Fibroblast of the aortic adventitia (primary cell): ENCODE results near the gene CD38. TPM values are rescaled to one million over a fixed set of nuclear protein-coding genes. Genes with fewer than 3 reads are reported as not detected.

ENCODE experiments used
- DNase-seq: peaks from one replicate; pipeline ENCODE4 v3.0.0-alpha.2; 2010; ENCODE audit warnings: low read depth
- H3K4me3 ChIP-seq: 2 replicates; pipeline ENCODE4 v1.5.1; 2011; ENCODE audit warnings: low read depth, mild to moderate bottlenecking, control low read depth, low read length, moderate library complexity
- CTCF ChIP-seq: IDR thresholded peaks from 2 replicates; pipeline ENCODE4 v1.5.1; 2011; ENCODE audit warnings: mild to moderate bottlenecking, low read length, control low read depth, inconsistent platforms; ENCODE audit not compliant: insufficient read depth
- total RNA-seq: library from RNA; depleted of rRNA; stranded (reverse); fragments of >200 nt; gene quantifications from 2 replicates; pipeline ENCODE4 v1.2.3, GENCODE V29; 2012; ENCODE audit warnings: low replicate concordance

Gene CD38
- total RNA-seq, 1 donor = not detected

- TF ChIP-seq CTCF = no peak
- no peak overlapping the region for H3K4me3 ChIP-seq
- DNase-seq = no peak
These were observed 6.7 kb upstream of the CD38 start for GRCh38 chr4:15771216-15772058.

GRCh38 chr4:15774020-15774420, 4.1 kb upstream of the CD38 start:
- TF ChIP-seq CTCF = no peak
- no peak for DNase-seq
- H3K4me3 ChIP-seq = no peak overlapping the region

GRCh38 chr4:15776871-15777648, 1.1 kb upstream of the CD38 start:
- TF ChIP-seq CTCF = no peak
- no peak overlapping the region for H3K4me3 ChIP-seq
- DNase-seq = no peak

GRCh38 chr4:15777697-15778288, 335 bp upstream of the CD38 start:
- no peak for DNase-seq
- no peak overlapping the region for H3K4me3 ChIP-seq
- no peak for TF ChIP-seq CTCF

- H3K4me3 ChIP-seq = peak overlapping the region; percentile 58
- peak; percentile 65 for DNase-seq
- peak; percentile 68 for TF ChIP-seq CTCF
These were observed 1.2 kb downstream of the CD38 start for GRCh38 chr4:15779306-15779705.

- H3K4me3 ChIP-seq = no peak overlapping the region
- no peak for TF ChIP-seq CTCF
- DNase-seq = no peak
These were observed 1.7 kb downstream of the CD38 start for GRCh38 chr4:15779809-15780208.
